ENCODE data around the gene TSPAN7. TPM values are rescaled to one million over a fixed set of nuclear protein-coding genes. Genes with fewer than 3 reads are reported as not detected.
A peak's percentile ranks its signal among the peaks of the same experiment; 100 is the strongest.

Gene TSPAN7, protein sequence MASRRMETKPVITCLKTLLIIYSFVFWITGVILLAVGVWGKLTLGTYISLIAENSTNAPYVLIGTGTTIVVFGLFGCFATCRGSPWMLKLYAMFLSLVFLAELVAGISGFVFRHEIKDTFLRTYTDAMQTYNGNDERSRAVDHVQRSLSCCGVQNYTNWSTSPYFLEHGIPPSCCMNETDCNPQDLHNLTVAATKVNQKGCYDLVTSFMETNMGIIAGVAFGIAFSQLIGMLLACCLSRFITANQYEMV
- 4.6 and 13.5 TPM in 2 replicates for total RNA-seq

DNA sequence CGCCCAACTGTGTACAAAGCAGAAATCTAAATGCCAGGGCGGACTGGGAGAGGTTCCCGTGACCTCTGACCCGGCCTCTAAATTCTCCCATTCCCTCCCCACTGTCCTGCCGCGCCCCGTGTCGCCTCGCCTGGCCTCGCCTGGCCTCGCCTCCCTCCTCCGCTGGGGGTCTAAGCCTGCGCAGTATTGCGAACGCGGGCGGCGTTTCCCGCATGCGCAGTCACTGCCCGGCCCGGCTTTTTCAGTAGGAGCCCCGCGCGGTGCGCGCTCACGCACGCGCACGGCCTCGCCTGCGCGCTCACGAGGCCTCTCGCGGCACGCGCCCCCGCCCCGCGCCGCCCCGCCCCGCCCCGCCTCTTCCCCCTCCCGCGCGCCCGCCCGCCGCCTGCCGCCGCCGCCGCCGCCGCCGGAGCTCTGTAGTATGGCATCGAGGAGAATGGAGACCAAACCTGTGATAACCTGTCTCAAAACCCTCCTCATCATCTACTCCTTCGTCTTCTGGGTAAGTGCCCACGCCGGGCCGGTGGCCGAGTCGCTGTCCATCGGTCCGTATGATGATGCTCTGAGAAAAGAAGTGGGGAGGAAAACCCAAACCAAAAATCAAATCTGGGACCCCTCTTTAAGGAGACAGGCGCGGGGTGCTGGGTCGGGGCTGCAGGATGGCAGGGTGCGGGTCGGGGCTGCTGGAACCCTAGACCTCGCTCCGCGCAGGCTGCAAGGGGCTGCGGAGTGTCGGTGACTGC is at the start of gene TSPAN7:
Gene TSPAN7 (plus strand): TSS at position 417 of the 743 bp plus-strand sequence. CDS start 5 bp downstream, at position 422.
- DNase-seq (ENCODE audit: low read depth, low spot score) = peak; percentile 13

DNA sequence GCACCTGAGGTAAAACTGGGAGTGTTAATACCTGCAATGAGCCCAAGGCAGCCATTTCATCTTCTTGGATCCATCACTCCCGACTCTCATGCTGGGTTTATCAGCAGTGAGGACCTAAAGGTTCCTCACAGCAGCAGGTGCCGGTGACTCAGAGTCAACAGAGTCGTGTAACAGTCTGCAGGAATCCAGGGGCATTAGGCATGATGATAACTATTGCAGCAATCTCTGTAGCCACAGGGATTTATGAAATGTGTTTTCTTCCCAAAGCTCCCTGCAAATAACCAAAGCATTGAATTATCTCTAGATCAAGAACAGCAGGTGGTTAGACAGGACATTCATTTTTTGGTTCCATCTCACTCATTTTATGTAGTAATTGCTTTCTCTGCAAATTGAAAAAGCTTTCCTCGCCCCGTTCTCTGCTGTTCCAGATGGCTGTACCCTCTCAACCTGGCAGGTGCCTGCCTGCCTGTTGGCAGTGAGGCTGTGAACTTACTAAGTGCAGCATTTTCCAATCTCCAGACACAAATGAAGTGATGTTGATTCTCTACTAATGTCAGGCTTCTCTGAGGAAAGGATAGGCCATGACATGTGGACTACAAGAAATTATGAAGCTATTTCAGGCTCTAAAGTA is 48.1 kb upstream of the TSPAN7 start:
- no peak for DNase-seq (ENCODE audit: low read depth, low spot score)

DNA sequence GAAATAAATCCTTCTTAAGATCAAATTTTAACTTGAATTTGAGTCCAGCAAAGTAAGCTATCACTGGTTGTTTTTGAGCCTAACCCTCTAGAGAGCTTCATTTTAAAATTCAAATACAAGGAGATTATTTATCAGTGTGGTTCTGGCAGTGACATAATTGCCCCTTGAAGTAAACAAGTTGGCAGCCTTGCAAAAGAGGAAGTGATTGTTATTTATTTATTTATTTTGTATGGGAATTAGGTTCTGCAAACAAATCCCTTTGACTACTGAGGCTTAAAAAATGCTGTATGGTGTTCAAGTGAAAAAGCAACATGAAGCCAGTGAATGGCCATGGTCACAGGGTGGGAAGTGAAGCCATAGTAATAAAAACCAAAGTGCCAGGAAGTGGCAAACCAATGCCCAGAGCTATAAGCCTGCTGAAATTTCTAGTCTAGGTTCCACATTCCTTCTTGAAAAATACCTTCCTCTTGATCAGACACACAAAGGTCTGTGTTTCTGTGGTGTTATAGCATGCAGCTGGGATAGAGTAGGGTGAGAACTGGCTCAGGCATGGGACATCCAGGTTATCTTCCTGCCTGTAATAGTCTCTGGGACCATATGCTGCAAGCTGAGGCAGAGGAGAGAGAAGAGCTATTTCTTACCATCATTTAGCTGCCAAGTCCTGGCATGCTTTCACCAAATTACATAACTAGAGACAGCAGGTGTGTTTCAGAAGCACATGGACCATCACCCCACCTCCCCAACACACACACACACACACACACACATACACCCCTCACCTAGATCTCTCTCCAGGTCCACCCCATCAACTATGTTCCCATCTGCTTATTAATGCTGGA is 47.1 kb upstream of the TSPAN7 start:
- no peak for DNase-seq (ENCODE audit: low read depth, low spot score)

DNA sequence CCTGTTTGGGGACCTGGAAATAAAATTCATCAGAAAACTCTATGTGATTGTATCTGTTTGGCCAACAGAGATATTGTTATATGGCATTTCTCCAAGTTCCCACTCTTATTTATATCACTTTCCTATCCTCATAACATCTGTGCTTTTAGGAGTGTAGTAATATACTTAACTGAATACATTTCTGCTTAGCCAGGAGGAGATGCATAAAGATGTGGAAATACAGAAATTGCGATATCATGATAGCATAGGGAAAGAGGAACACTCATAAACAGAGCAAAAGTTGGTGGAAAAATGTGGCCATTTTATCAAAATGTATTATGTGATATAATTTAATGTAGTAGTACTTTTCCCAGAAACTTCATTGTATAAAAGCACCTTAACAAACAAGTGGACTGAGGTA is 46.1 kb upstream of the TSPAN7 start:
- no peak for DNase-seq (ENCODE audit: low read depth, low spot score)

DNA sequence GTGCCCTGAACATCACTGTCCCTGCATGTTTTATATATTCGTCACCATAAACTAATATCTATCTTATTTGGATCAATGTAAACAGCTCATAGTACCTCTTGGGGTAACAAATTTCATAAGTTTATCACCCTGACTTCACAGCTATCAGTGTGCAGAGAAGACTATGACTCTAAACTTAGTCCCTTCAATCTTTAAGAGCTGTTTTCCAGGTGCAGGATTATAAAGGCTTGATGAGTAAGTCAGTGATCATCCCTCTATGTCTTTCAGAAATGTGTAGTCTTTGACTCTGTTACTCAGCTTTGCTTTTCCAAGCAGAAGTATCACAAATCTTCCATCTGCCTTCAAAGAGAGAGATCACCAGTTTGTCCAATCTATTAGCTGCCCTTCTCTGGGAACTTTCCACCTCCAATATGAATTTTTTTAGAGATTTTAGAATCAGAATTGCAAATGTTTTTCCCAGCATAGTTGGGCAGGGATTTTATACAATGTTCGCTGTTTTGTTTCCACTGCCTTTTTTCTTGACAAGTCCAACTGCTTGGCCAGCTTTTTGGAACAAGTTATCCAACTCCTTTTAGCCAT is 45.1 kb upstream of the TSPAN7 start:
- no peak for DNase-seq (ENCODE audit: low read depth, low spot score)

DNA sequence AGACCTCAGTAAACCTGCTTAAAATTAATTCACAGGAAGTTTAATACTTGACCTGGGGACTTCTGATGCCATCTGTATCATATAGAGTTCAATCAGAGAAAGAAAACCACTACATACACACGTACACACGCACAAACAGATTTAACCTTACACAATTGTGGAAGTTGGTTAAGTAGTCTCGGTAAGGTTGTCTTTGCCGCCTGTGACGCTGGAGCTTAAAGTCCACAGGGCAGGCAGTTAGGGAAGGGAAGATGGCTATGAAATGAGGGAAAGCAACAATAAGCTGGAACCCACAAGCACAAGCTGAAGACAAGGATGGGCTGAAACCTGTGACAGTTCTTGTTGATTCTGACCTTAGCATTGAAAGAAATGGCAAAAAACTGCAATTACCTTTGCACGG is 41.7 kb upstream of the TSPAN7 start:
- no peak for DNase-seq (ENCODE audit: low read depth, low spot score)

DNA sequence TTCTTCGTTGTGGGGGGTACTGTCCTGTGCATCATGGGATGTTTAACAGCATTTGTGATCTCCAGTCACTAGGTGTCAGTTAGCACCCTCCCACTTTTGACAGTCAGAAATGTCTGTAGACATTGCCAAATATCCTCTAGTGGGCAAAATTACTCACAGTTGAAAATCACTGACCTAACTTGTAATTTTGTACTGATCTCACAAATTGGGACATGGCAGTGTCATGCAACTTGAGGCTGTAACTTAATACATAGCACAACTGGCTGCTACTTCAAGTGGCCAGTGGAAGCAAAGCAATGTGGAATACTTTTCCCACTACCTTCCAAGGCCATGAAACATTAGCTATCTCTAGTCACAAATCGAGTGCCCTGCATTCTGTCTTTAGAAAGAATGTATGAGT is 23.2 kb upstream of the TSPAN7 start:
- DNase-seq (ENCODE audit: low read depth, low spot score) = no peak

DNA sequence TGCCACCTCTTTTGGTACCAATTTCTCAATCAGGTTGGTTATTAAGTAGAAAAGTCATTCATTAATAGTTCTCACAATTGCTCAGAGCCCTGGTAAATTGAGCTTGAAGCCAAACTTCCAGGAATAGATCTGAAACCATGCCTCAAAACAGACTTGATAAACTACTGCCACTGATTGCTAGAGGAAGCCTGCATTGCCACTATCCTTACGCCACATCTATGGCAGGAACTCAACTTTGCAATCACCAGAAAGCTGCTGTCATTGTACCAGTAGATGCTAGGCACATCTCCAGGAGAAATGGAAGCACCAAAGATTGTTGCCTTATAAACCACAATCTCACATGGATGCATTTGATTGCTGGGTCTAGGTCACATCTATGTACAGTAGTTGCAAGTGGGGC is 21.6 kb upstream of the TSPAN7 start:
- no peak for DNase-seq (ENCODE audit: low read depth, low spot score)

DNA sequence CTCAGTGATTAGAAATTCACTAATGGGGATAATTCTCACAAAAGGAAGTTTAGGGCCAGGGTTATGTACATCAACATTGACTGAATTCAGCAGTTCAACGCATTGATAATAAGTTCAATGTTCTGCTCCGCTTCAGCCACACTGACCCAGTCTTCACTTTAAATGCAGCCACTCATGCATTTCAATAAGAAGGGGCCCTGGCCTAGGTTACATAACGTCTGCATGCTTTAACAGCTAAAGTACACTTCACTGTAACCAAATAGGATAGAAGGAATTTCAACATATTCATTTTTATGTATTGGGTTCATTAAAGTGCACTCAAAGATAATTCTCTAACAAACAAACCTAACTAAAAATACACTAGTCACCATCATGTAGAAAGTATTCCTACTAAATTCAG is 12.8 kb upstream of the TSPAN7 start:
- DNase-seq (ENCODE audit: low read depth, low spot score) = no peak

DNA sequence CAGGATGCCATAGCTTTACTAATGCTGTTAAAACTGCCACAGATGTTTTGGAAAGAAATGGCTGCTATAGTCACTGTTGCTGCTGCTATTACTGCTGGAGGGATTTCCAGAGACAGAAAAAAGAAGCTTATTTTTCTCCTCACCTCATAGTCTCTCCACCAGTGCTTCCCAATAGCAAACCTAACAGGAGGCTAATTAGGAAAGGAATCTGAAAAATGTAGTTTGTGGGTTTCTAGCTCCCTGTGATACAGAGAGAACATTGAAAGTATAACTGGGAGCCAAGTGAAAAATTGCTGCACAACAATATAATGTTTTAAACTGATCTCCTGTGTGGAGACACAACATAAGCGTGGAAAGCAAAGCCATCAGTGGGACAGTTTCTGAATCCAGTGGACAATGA is 8.6 kb upstream of the TSPAN7 start:
- no peak for DNase-seq (ENCODE audit: low read depth, low spot score)

DNA sequence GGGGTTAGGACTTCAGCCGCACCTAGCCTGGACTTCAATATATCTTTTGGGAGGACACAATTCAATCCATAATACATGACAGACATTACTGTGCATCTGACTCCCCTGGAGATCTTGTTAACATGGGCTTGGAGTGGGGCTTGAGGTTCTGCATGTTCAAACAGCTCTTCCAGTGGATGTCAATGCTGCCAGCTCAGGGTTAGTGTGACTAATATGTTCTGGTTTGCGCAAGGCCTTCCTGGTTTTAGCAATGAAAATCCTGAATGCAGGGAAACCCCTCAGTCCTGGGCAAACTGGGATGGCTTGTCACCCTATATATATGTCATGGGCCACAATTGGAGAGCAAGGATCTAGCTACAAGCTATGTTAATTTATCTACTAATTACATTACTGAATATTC is 2.7 kb upstream of the TSPAN7 start:
- DNase-seq (ENCODE audit: low read depth, low spot score) = no peak

DNA sequence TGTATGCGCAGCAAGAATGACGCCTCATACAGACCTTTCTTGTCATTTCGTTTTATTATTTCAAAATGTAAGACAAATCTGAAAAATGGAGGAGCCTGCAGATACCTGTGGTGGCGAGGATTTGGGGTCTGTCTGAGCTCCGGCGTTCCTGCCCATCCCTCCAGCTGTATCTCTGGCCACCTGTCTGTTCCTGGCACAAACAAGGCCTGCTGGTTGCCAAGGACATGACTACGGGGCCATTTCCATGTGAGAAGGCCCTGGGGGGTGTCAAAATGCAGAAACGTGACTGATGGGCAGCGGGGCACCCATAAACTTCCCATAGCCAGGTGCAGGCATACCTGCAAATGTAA is 591 bp upstream of the TSPAN7 start:
- DNase-seq (ENCODE audit: low read depth, low spot score) = no peak

DNA sequence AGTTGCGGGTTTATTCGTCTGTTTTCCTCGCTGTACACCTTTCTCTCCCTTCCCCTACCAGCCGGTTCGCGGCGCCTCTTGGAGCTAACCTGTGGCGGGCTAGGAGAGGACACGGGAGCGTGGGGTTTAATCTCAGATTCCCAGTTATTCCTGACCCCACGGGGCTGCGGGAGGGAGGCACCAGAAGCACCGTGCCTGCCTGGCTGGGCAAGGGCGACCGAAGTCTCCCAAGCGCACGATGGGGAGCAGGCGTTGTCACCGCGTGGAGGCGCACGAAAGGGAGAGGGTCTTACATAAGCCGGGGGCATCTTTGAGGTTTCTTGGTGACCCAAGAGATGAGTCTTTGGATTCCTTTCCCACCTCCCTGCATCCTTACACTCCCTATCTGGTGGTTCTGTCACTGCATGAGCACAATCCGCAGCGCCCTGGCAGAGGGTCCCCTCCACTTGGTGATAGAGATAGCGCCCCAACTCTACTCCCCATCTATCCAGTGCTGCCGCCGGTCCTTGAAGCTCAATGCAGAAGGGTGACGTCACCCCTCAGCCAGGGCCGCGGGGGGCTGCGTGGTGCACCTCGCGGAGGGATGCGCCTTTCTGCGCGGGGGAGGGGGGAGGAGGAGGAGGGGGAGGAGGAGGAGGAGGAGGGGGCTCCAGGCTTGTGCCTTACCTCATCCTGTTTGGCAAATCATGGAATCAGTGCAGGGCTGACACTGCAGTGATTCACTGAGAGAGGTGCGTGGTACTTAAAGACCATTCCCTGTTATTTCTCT is 793 bp downstream of the TSPAN7 start:
- no peak for DNase-seq (ENCODE audit: low read depth, low spot score)

DNA sequence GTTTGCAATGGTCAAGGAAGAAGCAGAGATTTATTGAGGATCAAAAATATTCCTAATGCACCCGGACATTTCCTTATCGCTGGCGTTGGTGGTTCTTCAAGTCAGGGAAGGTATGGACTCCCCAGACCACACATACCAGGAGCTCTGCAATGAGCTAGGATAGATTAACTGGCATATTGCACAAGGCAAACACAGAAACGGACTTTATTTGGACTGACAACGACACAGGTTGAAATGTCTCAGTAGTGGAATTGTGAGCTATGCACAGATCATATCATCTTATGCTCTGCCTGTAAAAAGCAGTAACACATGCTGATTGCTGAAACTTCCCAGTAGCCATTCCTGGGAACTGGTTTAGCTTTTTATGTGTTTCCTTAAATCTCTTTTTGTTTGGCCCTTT is 1.7 kb downstream of the TSPAN7 start:
- no peak for DNase-seq (ENCODE audit: low read depth, low spot score)

DNA sequence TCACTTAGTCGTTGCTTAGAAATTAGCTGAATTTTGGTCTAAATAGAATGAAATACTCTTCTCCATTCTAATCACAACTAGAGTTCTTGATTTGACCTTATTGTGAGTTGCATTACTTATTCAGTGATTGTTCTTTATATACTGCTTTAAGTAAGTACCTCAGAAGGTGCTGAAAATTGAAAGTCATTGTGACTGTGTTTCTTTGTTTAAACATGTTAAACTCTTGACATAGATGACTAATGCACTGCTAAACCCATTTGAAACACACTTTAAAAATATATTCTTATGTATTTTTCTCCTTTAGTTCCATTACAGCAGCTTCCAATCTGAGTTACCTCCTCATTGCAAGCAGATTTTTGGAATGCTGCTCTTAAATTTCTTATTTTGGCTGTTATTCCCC is 9.1 kb downstream of the TSPAN7 start:
- no peak for DNase-seq (ENCODE audit: low read depth, low spot score)

DNA sequence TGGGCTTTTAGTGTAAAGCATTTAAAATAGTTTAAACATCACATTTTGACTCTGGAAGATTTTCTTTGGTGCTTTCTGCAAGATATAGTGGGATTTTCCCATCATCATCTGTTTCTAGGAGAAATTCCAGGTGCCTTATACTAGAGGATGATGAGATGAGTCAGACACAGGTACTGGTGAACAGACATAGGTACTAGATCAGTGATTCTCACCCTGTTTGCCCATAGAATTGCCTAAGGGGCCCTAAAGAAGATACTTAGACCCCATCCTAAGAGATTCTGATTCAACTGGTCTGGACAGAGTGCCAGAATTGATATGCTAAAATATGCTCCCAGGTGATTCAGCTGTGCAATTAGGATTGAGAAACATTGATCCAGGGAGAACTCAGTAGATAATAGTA is 9.7 kb downstream of the TSPAN7 start:
- no peak for DNase-seq (ENCODE audit: low read depth, low spot score)

DNA sequence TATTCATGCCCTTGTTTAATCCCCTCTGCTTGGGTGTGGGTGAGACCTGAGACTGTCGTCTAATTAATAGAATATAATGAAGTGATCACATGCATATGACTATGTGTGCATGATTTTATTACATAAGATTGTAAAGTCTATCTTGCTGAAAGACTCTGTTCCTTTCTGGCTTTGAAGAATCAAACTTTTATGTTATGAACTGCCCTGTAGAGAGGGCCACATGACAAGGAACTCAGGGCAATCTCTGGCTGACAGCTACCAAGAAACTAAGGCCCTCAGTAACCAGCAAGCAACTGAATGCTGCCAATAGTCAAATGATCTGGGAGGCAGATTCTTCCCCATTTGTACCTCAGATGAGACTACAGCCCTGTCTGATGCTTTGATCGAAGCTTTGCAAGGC is 13.5 kb downstream of the TSPAN7 start:
- no peak for DNase-seq (ENCODE audit: low read depth, low spot score)

DNA sequence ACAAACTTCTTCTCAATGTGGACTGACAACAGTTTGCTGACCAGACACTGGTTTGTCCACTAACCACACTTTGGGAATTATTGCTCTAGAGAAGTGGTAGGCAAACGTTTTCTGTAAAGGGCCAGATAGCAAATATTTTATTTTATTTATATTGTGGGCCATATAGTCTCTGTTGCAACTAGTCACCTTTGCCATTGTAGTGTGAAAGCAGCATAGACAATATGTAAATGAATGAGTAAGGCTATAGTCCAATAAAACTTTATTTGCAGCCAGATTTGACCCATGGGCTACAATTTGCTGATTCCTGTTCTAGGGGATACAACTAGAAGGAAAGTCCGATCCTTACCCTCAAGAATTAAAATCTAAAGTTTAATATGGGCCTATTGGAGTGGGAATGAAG is 14.5 kb downstream of the TSPAN7 start:
- no peak for DNase-seq (ENCODE audit: low read depth, low spot score)

DNA sequence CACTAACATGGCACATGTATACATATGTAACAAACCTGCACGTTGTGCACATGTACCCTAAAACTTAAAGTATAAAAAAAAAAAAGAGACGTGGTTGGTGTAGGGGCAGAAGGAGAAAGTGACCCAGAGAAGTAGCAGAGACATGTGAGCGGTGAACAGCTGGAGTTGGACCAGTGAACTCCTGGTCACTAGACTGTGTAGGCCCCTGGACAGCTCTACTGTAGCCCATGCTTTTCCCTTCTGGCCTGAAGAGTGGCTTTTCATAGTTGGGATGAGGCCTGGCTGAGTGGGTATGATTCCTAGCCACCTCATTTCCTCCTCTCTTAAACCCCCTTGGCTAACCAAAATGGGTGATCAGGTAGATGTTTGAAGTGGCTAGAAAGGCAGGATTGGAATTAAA is 16.4 kb downstream of the TSPAN7 start:
- no peak for DNase-seq (ENCODE audit: low read depth, low spot score)

DNA sequence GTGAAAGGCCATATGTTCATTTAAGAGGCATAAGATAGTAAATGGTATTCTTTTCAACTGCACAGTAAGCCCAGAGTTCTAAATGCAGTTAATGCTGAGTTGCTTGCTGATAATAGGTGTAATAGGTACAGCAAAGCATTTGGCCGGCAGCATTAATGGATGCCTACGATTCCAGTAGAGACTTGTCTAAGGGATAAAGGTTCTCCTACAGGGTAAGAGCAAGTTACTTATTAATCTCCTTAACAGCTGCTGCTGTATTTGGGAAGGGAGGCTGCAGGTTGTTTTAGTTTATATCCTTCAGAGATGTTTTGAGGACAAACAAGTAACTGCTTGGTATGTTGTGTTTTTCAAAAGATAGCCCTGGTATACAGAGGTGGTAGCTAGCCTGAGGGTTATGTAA is 16.8 kb downstream of the TSPAN7 start:
- DNase-seq (ENCODE audit: low read depth, low spot score) = no peak

DNA sequence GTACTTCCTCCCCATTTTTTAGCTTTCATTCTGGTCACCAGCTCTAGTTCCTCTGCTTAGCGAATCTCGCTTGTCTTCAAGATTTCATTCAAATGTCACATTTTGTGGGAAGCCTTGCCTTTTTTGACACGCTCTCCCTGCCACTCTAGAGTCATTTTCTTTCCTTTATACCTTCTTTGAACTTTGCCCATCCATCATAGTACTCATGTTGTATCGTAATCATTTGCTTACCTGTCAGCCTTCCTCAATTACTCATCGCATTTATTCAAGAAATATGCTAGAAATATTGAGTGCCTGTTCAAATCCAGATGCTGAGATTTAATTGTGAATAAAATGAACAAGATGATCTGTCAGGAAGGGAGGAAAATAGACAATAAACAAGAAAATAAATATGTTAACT is 21.8 kb downstream of the TSPAN7 start:
- no peak for DNase-seq (ENCODE audit: low read depth, low spot score)

Measured in pulmonary artery endothelial cell (primary cell).